GM23248 (cell line): ENCODE measurements around the gene CRY1. TPM values are rescaled to one million over a fixed set of nuclear protein-coding genes. Genes with fewer than 3 reads are reported as not detected.
A peak's percentile ranks its signal among the peaks of the same experiment; 100 is the strongest.

Experiments
- DNase-seq: peaks from one replicate; pipeline ENCODE4 v3.0.0-alpha.2; 2015
- H2AFZ ChIP-seq: fragments of 200-600 bp; sonication (generic); 2 replicates; pipeline ENCODE4 v1.6.1; 2016; ENCODE audit warnings: antibody characterized with exemption
- H3F3A ChIP-seq: fragments of 200-600 bp; sonication (generic); 2 replicates; pipeline ENCODE4 v1.6.1; 2016; ENCODE audit warnings: mild to moderate bottlenecking, antibody characterized with exemption, mixed run types; ENCODE audit not compliant: insufficient read depth
- H3K27ac ChIP-seq: fragments of 200-600 bp; sonication (generic); 2 replicates; pipeline ENCODE4 v1.5.1; 2016; ENCODE audit warnings: mild to moderate bottlenecking
- H3K27me3 ChIP-seq: fragments of 200-600 bp; sonication (generic); replicated peaks from 2 replicates; pipeline ENCODE4 v1.6.1; 2016; ENCODE audit warnings: mild to moderate bottlenecking; ENCODE audit not compliant: insufficient read depth
- H3K36me3 ChIP-seq: fragments of 200-600 bp; sonication (generic); 2 replicates; pipeline ENCODE4 v1.6.1; 2016; ENCODE audit warnings: low read depth, mild to moderate bottlenecking
- H3K4me1 ChIP-seq: fragments of 200-600 bp; sonication (generic); 2 replicates; pipeline ENCODE4 v1.6.1; 2016; ENCODE audit warnings: mild to moderate bottlenecking; ENCODE audit not compliant: insufficient read depth
- H3K4me2 ChIP-seq: fragments of 200-600 bp; sonication (generic); one replicate; pipeline ENCODE4 v1.6.1; 2016; ENCODE audit warnings: mild to moderate bottlenecking; ENCODE audit not compliant: unreplicated experiment
- H3K4me3 ChIP-seq: fragments of 200-600 bp; sonication (generic); 2 replicates; pipeline ENCODE4 v1.5.1; 2016; ENCODE audit warnings: mild to moderate bottlenecking
- H3K79me2 ChIP-seq: fragments of 200-600 bp; sonication (generic); 2 replicates; pipeline ENCODE4 v1.6.1; 2016; ENCODE audit warnings: mild to moderate bottlenecking; ENCODE audit not compliant: insufficient read depth
- H3K9ac ChIP-seq: fragments of 200-600 bp; sonication (generic); 2 replicates; pipeline ENCODE4 v1.6.1; 2016; ENCODE audit warnings: mild to moderate bottlenecking
- H3K9me2 ChIP-seq: fragments of 200-600 bp; sonication (generic); 2 replicates; pipeline ENCODE4 v1.6.1; 2016; ENCODE audit warnings: mixed run types, mild to moderate bottlenecking, moderate library complexity; ENCODE audit not compliant: insufficient read depth
- H3K9me3 ChIP-seq: fragments of 200-600 bp; sonication (generic); one replicate; pipeline ENCODE4 v1.6.1; 2017; ENCODE audit warnings: low read depth
- H4K20me1 ChIP-seq: fragments of 200-600 bp; sonication (generic); 2 replicates; pipeline ENCODE4 v1.6.0; 2016; ENCODE audit not compliant: insufficient read depth
- EZH2 ChIP-seq: fragments of 200-600 bp; sonication (generic); IDR thresholded peaks from 2 replicates; pipeline ENCODE4 v1.6.1; 2018; ENCODE audit warnings: antibody characterized with exemption, mild to moderate bottlenecking; ENCODE audit not compliant: insufficient read depth, poor library complexity, severe bottlenecking
- EZH2phosphoT487 ChIP-seq: fragments of 200-600 bp; sonication (generic); IDR thresholded peaks from 2 replicates; pipeline ENCODE4 v1.6.1; 2018; ENCODE audit warnings: antibody characterized with exemption, moderate library complexity, mild to moderate bottlenecking, low read depth; ENCODE audit not compliant: insufficient read depth
- WGBS, 2 experiments: methylation state at CpG; one replicate each; pipeline ENCODE4 v1.1.6; 2015 to 2017; ENCODE audit warnings: low lambda C conversion rate in 2 of 2, low coverage in 1 of 2; ENCODE audit errors: missing lambda C conversion rate in 2 of 2; 5-methylcytosine and 5-hydroxymethylcytosine counted together
- in situ Hi-C: fragments of 300-500 bp; cut with MboI; formaldehyde crosslinking; loops from 2 replicates; pipeline ENCODE4 v1.15.0; 2020
- polyA plus RNA-seq: library from polyadenylated mRNA; unstranded; fragments of >200 nt; fragmentation: Nextera tagmentation; extraction: Ambion mirVana; gene quantifications from 2 replicates; pipeline ENCODE4 v1.2.1, GENCODE V29; 2016
- total RNA-seq: library from RNA; depleted of rRNA; stranded (reverse); fragments of >200 nt; shearing (Covaris generic); gene quantifications from 2 replicates; pipeline ENCODE4 v1.2.3, GENCODE V29; 2014

Gene CRY1
- total and polyA plus RNA-seq, 2 experiments from 2014 or later = 13.6 to 14.8 TPM

DNA sequence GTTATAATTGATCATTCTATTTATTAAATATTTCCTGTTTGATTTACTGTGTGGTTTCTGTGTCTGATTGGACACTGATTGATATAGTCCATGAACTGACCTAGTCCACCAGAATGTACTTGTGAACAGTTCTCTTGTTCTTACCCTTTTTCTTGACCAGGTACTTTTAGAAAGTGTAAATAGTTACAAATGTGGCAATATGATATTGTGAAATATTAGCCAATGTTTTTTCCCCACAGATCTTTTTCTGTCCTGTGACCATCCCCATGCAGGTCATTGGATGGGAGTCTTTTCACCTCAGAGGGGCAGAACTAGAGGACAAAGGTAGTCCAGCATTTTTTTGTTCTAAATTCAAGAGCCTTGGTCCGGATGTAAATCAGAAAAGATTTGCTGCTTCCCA is 8.3 kb upstream of the CRY1 start:
- H3K79me2 ChIP-seq = no peaks in the 10 kb centered on the region
- H3K27ac ChIP-seq = no peak overlapping the region
- TF ChIP-seq EZH2phosphoT487 = no peak
- TF ChIP-seq EZH2 = no peak
- H3K9ac ChIP-seq = no peak overlapping the region
- H3F3A ChIP-seq = no peaks in the 10 kb centered on the region
- in situ Hi-C loops = no loop called here
- H4K20me1 ChIP-seq = no peaks in the 10 kb centered on the region
- DNase-seq = no peak
- no peaks in the 10 kb centered on the region for H3K4me1 ChIP-seq
- H3K9me3 ChIP-seq = no peaks in the 10 kb centered on the region
- H3K36me3 ChIP-seq = no peaks in the 10 kb centered on the region
- no peak overlapping the region for H3K4me3 ChIP-seq
- 55 to 71% methylated on average over 1 of the region's 1 CpG for WGBS, 2 experiments
- H3K27me3 ChIP-seq = no peaks in the 10 kb centered on the region
- H3K4me2 ChIP-seq = no peak overlapping the region
- H2AFZ ChIP-seq = no peak overlapping the region
- no peaks in the 10 kb centered on the region for H3K9me2 ChIP-seq

DNA sequence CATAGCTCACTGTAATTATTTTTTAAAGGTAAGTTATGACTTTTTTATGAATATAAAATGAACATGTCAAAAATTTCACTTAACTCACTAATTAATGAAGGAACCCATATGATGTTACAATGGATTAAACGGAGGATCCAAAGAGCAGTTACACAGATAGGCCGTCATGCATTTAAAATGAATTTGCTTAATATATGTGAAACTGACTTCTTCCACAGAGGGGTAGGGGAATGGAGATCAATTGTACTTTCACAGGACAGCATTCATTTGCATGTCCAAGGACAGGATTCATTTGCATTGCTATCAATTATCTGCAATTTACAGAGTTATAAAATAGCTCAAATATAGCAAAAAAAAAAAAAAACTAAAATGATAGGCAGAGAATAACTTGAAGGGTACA is 6.6 kb upstream of the CRY1 start:
- H3K79me2 ChIP-seq = no peaks in the 10 kb centered on the region
- H3K4me2 ChIP-seq = no peak overlapping the region
- no peaks in the 10 kb centered on the region for H3K4me1 ChIP-seq
- H3K4me3 ChIP-seq = no peak overlapping the region
- no peak overlapping the region for H2AFZ ChIP-seq
- H3K9me3 ChIP-seq = no peaks in the 10 kb centered on the region
- no peaks in the 10 kb centered on the region for H3K36me3 ChIP-seq
- DNase-seq = no peak
- H3K27me3 ChIP-seq = no peaks in the 10 kb centered on the region
- no peak overlapping the region for H3K27ac ChIP-seq
- H3F3A ChIP-seq = no peaks in the 10 kb centered on the region
- no peak for TF ChIP-seq EZH2phosphoT487
- H3K9ac ChIP-seq = no peak overlapping the region
- no peaks in the 10 kb centered on the region for H4K20me1 ChIP-seq
- WGBS, 2 experiments = 46 to 53% methylated on average over 2 of the region's 2 CpGs
- no peaks in the 10 kb centered on the region for H3K9me2 ChIP-seq
- in situ Hi-C loops = no loop called here

DNA sequence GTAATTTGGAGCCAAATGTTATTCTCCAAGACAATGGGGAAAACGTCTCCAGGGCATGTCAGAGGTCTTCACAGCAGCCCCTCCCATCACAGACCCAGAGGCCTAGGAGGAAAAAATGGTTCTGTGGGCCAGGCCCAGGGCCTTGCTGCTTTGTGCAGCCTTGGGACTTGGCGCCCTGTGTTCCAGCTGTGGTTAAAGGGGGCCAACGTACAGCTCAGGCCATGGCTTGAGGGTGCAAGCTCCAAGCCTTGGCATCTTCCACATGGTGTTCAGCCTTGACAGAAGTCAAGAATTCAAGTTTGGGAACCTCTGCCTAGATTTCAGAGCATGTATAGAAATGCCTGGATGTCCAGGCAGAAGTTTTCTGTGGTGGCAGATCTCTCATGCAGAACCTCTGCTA is 3.2 kb upstream of the CRY1 start:
- H3F3A ChIP-seq = peaks cover 13% of the 10 kb centered on the region
- H3K27me3 ChIP-seq = no peaks in the 10 kb centered on the region
- H3K9me2 ChIP-seq = no peaks in the 10 kb centered on the region
- H2AFZ ChIP-seq = no peak overlapping the region
- H3K27ac ChIP-seq = no peak overlapping the region
- TF ChIP-seq EZH2 (no peak), EZH2phosphoT487 (no peak)
- no peak overlapping the region for H3K4me3 ChIP-seq
- no peak for DNase-seq
- peaks cover 11% of the 10 kb centered on the region for H3K4me1 ChIP-seq
- no peak overlapping the region for H3K9ac ChIP-seq
- 41 to 42% methylated on average over 3 of the region's 3 CpGs for WGBS, 2 experiments
- no peaks in the 10 kb centered on the region for H4K20me1 ChIP-seq
- H3K79me2 ChIP-seq = no peaks in the 10 kb centered on the region
- in situ Hi-C loops = no loop called here
- H3K9me3 ChIP-seq = no peaks in the 10 kb centered on the region
- no peak overlapping the region for H3K4me2 ChIP-seq
- H3K36me3 ChIP-seq = no peaks in the 10 kb centered on the region

DNA sequence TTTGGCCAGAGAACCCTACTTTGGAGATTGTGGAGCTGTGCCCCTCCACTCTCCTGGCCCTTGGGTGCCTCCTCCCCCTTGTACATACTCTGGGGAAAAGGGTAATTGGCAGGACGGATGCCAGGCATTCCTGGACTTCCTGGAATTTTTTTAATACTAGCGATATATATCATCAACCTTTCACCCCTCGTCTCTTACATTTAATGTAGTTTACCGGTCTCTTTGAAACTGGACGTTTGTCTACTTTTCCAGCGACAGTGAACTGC is 767 bp upstream of the CRY1 start:
- Histone ChIP-seq H3K27ac (peak overlapping the region; percentile 91), H3K4me2 (peak overlapping the region; percentile 78), H3K36me3 (no peaks in the 10 kb centered on the region), H3K4me3 (peak overlapping the region; percentile 85), H3K4me1 (peaks cover 19% of the 10 kb centered on the region), H3F3A (peaks cover 22% of the 10 kb centered on the region), H3K9me2 (no peaks in the 10 kb centered on the region), H4K20me1 (no peaks in the 10 kb centered on the region), H3K79me2 (peaks cover 19% of the 10 kb centered on the region), H2AFZ (peak overlapping the region; percentile 94), H3K9ac (peak overlapping the region; percentile 92), H3K9me3 (no peaks in the 10 kb centered on the region), H3K27me3 (no peaks in the 10 kb centered on the region)
- in situ Hi-C loops = no loop called here
- 1 to 3% methylated on average over 6 of the region's 6 CpGs for WGBS, 2 experiments
- TF ChIP-seq EZH2 (no peak), EZH2phosphoT487 (no peak)
- DNase-seq = no peak

DNA sequence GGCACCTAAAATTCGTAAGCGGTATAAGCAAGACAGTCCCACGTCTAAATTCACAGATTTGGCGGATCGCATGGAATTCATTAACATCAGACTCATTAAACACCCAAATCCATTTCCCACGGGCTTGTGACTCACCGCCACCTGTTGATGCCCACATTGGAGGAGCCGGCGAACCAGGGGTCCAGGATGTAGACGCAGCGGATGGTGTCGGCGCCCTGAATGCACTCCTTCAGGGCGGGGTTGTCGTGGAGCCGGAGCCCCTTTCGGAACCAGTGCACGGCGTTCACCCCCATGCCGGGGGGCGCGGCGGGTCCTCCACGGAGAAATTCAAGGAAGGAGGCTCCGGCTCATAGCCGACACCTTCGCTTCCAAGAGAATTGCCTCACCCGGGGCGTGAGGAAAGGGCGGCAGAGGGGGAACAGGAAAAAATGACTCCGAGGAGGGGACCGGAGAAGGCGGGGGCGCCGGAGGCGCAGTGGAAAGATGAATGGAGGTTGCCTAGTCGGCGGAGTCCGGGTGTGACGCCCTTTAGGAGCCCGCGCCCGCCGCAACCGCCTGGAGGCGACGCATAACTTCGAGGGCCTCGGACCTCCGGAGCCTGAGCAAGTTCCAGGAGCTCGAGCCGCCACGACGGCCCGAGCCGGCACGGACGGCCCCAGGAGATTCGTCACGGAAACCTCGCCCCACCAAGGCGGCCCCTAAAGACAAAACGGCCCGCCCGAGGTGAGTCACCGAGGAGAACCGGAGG is 506 bp downstream of the CRY1 start:
- H3F3A ChIP-seq = peaks cover 22% of the 10 kb centered on the region
- peaks cover 31% of the 10 kb centered on the region for H3K79me2 ChIP-seq
- TF ChIP-seq EZH2 = no peak
- TF ChIP-seq EZH2phosphoT487 = no peak
- H3K9me3 ChIP-seq = no peaks in the 10 kb centered on the region
- H3K9ac ChIP-seq = peak overlapping the region; percentile 92
- H3K27me3 ChIP-seq = no peaks in the 10 kb centered on the region
- peaks cover 19% of the 10 kb centered on the region for H3K4me1 ChIP-seq
- peak; percentile 80 for DNase-seq
- 1 to 2% methylated on average over 61 to 66 of the region's 67 CpGs for WGBS, 2 experiments
- no peaks in the 10 kb centered on the region for H4K20me1 ChIP-seq
- no peaks in the 10 kb centered on the region for H3K36me3 ChIP-seq
- peak overlapping the region; percentile 94 for H2AFZ ChIP-seq
- H3K27ac ChIP-seq = peak overlapping the region; percentile 91
- peak overlapping the region; percentile 85 for H3K4me2 ChIP-seq
- no peaks in the 10 kb centered on the region for H3K9me2 ChIP-seq
- in situ Hi-C loops = no loop called here
- H3K4me3 ChIP-seq = peak overlapping the region; percentile 85
